ENCODE data around the gene NT5C1B.
A peak's percentile ranks its signal among the peaks of the same experiment; 100 is the strongest.

The NT5C1B gene

GRCh38 chr2:18527326-18527725, 62.0 kb downstream of the NT5C1B start:
- DNase-seq (ENCODE audit: low read depth) = no peak
- no peak for TF ChIP-seq CTCF (conservative IDR thresholded peaks at IDR 0.05; ENCODE audit: low read length)
- no peak overlapping the region for H3K4me3 ChIP-seq (ENCODE audit: low read length)

- no peak for TF ChIP-seq CTCF (conservative IDR thresholded peaks at IDR 0.05; ENCODE audit: low read length)
- no peak overlapping the region for H3K4me3 ChIP-seq (ENCODE audit: low read length)
- peak; percentile 37 for DNase-seq (ENCODE audit: low read depth)
These were observed 62.9 kb downstream of the NT5C1B start for GRCh38 chr2:18526429-18526828.

GRCh38 chr2:18525852-18526251, 63.5 kb downstream of the NT5C1B start:
- no peak for TF ChIP-seq CTCF (conservative IDR thresholded peaks at IDR 0.05; ENCODE audit: low read length)
- DNase-seq (ENCODE audit: low read depth) = no peak
- no peak overlapping the region for H3K4me3 ChIP-seq (ENCODE audit: low read length)

GRCh38 chr2:18525236-18525635, 64.1 kb downstream of the NT5C1B start:
- no peak for DNase-seq (ENCODE audit: low read depth)
- no peak overlapping the region for H3K4me3 ChIP-seq (ENCODE audit: low read length)
- TF ChIP-seq CTCF (conservative IDR thresholded peaks at IDR 0.05; ENCODE audit: low read length) = no peak

- H3K4me3 ChIP-seq (ENCODE audit: low read length) = no peak overlapping the region
- DNase-seq (ENCODE audit: low read depth) = peak; percentile 31
- no peak for TF ChIP-seq CTCF (conservative IDR thresholded peaks at IDR 0.05; ENCODE audit: low read length)
These were observed 66.8 kb downstream of the NT5C1B start for GRCh38 chr2:18522484-18523146.

- TF ChIP-seq CTCF (conservative IDR thresholded peaks at IDR 0.05; ENCODE audit: low read length) = peak; percentile 92
- peak; percentile 73 for DNase-seq (ENCODE audit: low read depth)
These were observed 68.6 kb downstream of the NT5C1B start for GRCh38 chr2:18520451-18521425.

More at GRCh38 chr2:18520451-18521425, 68.6 kb downstream of the NT5C1B start:
- no peak overlapping the region for H3K4me3 ChIP-seq (ENCODE audit: low read length)
